Esophagus muscularis mucosa (tissue), 4 donors: Measurements from ENCODE around the gene MRPL41. TPM values are rescaled to one million over a fixed set of nuclear protein-coding genes. Genes with fewer than 3 reads are reported as not detected.

Experiments used
- DNase-seq: peaks from one replicate; pipeline ENCODE4 v3.0.0-alpha.2; 2017; ENCODE audit errors: extremely low spot score
- H3K27ac ChIP-seq, 4 donors: fragments of 200-600 bp; sonication (generic); replicated peaks in 1 of 4; 1 replicate in 3 of 4; 2 replicates in 1 of 4; pipeline ENCODE4 v1.5.1; 2016 to 2019; ENCODE audit warnings: mild to moderate bottlenecking in 1 of 4
- H3K27me3 ChIP-seq, 4 donors: fragments of 200-600 bp; sonication (generic); one replicate each; pipeline versions ENCODE4 v1.5.1 to v1.6.0; 2016 to 2019
- H3K36me3 ChIP-seq, 4 donors: fragments of 200-600 bp; sonication (generic); one replicate each; pipeline ENCODE4 v1.5.1; 2016 to 2019
- H3K4me1 ChIP-seq, 4 donors: fragments of 200-600 bp; sonication (generic); one replicate each; pipeline ENCODE4 v1.5.1; 2016 to 2019
- H3K4me3 ChIP-seq, 4 donors: fragments of 200-600 bp; sonication (generic); 1 replicate in 2 of 4; 2 replicates in 2 of 4; pipeline ENCODE4 v1.5.1; 2016 to 2019; ENCODE audit warnings: mild to moderate bottlenecking in 4 of 4, moderate library complexity in 1 of 4
- H3K9me3 ChIP-seq, 4 donors: fragments of 200-600 bp; sonication (generic); 1 replicate in 3 of 4; 2 replicates in 1 of 4; pipeline ENCODE4 v1.5.1; 2016 to 2019
- EP300 ChIP-seq: sonication (generic); formaldehyde crosslinking; IDR thresholded peaks from one replicate; pipeline ENCODE4 v1.6.1; 2017; ENCODE audit warnings: antibody characterized with exemption
- POLR2A ChIP-seq: fragments of 450-650 bp; IDR thresholded peaks from one replicate; pipeline ENCODE4 v1.6.1; 2017; ENCODE audit warnings: antibody characterized with exemption, moderate library complexity, mild to moderate bottlenecking, low read depth
- POLR2AphosphoS5 ChIP-seq, 2 donors: sonication (generic); formaldehyde crosslinking; IDR thresholded peaks; one replicate each; pipeline ENCODE4 v1.6.1; 2017; ENCODE audit warnings: antibody characterized with exemption in 2 of 2
- WGBS: methylation state at CpG from one replicate; pipeline ENCODE4 v1.1.5; 2018; 5-methylcytosine and 5-hydroxymethylcytosine counted together
- intact Hi-C: fragments of 100-400 bp; cut with DNase I; formaldehyde crosslinking; loops from one replicate; pipeline ENCODE4 v1.15.1; 2023
- total RNA-seq, 4 donors: library from RNA; depleted of rRNA; stranded (reverse); fragments of >200 nt; gene quantifications; one replicate each; pipeline versions ENCODE4 v1.1.0 to v1.2.1, GENCODE V29; 2016
- TF ChIP-seq, protein P1 (sequence below), 3 experiments: fragments of 200-600 bp in 2 of 3; fragments of 450-650 bp in 1 of 3; sonication (generic) in 2 of 3; IDR thresholded peaks; one replicate each; pipeline ENCODE4 v1.5.1; 2017 to 2019; ENCODE audit warnings: antibody characterized with exemption in 3 of 3, mild to moderate bottlenecking in 2 of 3, moderate library complexity in 1 of 3

MRPL41 gene
- total RNA-seq, 4 donors from 2014 or later, result 59.8 to 83.8 (median 78.2) TPM

DNA sequence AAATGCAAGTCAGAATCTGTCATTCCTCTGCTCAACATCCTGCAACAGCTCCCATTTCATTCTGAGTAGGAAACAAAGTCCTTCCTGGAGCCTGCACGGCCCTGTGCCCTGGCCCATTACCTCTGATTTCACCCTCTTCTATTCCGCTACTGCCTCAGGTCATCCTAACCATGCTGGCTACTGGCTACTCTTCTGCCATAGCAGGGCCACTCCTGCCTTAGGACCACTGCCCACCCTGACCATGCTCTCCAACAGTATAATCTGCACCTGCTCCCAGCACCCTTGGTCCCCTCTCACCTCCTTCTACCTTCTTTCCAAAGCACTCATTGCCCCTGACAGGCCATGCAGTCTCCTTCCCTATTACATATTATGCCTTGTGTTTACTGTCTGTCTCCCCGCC lies 18.9 kb downstream of the MRPL41 start:
- WGBS, result 96% methylated on average over 3 of the region's 3 CpGs
- Histone ChIP-seq H3K36me3 (peaks cover 24 to 61% (median 42%) of the 10 kb centered on the region in 4 donors), H3K9me3 (no peaks in the 10 kb centered on the region), H3K4me1 (peaks cover 0 to 11% (median 9%) of the 10 kb centered on the region in 4 donors), H3K27ac (no peak overlapping the region), H3K27me3 (no peaks in the 10 kb centered on the region), H3K4me3 (no peak overlapping the region)
- no peak for DNase-seq
- no peak for TF ChIP-seq POLR2AphosphoS5 (IDR thresholded peaks at IDR 0.05)
- no peak for TF ChIP-seq POLR2A
- TF ChIP-seq EP300, result no peak
- TF ChIP-seq, protein P1, sequence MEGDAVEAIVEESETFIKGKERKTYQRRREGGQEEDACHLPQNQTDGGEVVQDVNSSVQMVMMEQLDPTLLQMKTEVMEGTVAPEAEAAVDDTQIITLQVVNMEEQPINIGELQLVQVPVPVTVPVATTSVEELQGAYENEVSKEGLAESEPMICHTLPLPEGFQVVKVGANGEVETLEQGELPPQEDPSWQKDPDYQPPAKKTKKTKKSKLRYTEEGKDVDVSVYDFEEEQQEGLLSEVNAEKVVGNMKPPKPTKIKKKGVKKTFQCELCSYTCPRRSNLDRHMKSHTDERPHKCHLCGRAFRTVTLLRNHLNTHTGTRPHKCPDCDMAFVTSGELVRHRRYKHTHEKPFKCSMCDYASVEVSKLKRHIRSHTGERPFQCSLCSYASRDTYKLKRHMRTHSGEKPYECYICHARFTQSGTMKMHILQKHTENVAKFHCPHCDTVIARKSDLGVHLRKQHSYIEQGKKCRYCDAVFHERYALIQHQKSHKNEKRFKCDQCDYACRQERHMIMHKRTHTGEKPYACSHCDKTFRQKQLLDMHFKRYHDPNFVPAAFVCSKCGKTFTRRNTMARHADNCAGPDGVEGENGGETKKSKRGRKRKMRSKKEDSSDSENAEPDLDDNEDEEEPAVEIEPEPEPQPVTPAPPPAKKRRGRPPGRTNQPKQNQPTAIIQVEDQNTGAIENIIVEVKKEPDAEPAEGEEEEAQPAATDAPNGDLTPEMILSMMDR (IDR thresholded peaks at IDR 0.05), result no peak
- intact Hi-C loops, result no loop called here

DNA sequence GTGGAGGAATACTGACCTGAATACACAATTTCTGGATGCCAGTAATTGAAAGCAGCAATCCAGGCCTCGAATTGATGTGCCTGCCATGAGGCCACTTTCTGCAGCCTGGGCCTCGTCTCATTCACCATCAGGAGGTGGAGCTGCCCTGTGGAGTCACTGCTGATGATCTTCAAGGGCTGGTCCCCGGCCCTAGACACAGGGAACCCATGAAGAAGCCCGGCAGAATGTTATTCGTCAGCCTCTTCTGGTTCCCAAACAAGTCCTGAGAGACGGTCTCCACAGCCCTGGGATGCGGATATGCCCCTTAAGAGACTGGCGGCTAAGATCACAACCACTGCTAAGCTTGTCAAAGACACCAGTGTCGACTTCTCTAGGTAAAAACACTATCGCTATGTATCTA lies 22.5 kb downstream of the MRPL41 start:
- Histone ChIP-seq H3K9me3 (no peaks in the 10 kb centered on the region), H3K27me3 (no peaks in the 10 kb centered on the region), H3K4me3 (no peak overlapping the region), H3K27ac (no peak overlapping the region), H3K36me3 (peaks cover 24 to 66% (median 47%) of the 10 kb centered on the region in 4 donors), H3K4me1 (peaks cover 27 to 40% (median 39%) of the 10 kb centered on the region in 4 donors)
- intact Hi-C loops, result no loop called here
- 87% methylated on average over 3 of the region's 10 CpGs for WGBS
- no peak for DNase-seq
- TF ChIP-seq, protein P1 (IDR thresholded peaks at IDR 0.05), result no peak
- TF ChIP-seq EP300, result no peak
- TF ChIP-seq POLR2A, result no peak
- TF ChIP-seq POLR2AphosphoS5 (IDR thresholded peaks at IDR 0.05), result no peak

DNA sequence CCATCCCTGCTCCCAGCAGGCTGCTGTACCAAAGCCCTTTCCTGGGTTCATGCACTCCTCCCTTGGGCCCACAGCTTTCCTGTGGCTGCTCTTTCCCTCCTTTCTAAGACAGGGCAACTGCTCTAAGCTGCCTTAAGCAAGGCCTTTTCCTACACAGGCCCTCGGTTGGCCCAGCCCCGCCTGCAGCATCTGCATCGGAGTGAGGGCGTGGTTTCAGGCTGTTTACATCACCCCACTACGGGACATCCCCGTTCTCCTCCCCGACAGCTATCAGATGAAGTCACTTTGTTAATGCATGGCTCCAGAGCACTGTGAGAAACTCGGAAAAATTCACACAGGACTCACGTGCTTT lies 23.7 kb downstream of the MRPL41 start:
- Histone ChIP-seq H3K27ac (no peak overlapping the region), H3K27me3 (no peaks in the 10 kb centered on the region), H3K4me1 (peaks cover 39 to 51% (median 48%) of the 10 kb centered on the region in 4 donors), H3K4me3 (no peak overlapping the region), H3K9me3 (no peaks in the 10 kb centered on the region), H3K36me3 (peaks cover 24 to 62% (median 46%) of the 10 kb centered on the region in 4 donors)
- intact Hi-C loops, result no loop called here
- TF ChIP-seq POLR2AphosphoS5 (IDR thresholded peaks at IDR 0.05) (no peak), POLR2A (no peak), EP300 (no peak)
- TF ChIP-seq, protein P1 (IDR thresholded peaks at IDR 0.05), result no peak
- WGBS, result 64% methylated on average over 9 of the region's 9 CpGs
- no peak for DNase-seq

DNA sequence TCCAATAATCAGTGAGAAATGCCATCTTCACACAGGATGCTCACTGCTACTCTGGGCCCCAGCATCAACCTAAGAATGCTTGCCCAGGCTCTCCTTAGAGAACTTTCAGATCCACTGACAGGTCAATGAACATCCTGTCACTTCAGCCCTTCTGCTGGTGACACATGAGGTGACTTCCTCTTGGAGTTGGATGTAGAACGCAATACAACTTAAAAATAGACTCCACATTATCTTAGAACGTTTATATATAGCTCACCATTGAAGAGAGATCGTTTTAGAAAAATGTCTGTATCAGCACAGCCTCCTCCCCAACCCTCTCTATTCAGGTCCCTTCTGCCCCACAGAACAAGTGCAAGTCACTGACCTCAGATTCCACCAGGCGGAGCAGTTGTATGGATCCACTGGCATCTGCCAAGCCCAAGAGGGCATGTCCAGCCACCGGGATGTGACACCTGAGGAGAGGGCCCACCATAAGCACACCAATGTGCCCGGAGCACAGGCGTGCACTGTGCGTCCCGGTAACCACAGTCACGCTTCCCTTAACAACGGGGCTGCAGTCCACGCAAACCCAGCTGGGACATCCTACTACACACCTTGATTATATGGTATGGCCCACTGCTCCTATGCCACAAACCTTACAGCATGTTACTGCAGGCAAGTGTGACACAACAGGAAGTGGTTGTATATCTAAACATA lies 24.2 kb downstream of the MRPL41 start:
- H3K27ac ChIP-seq, result no peak overlapping the region
- no peak overlapping the region for H3K4me3 ChIP-seq
- DNase-seq, result no peak
- H3K27me3 ChIP-seq, result no peaks in the 10 kb centered on the region
- intact Hi-C loops, result no loop called here
- H3K4me1 ChIP-seq, result peaks cover 39 to 56% (median 50%) of the 10 kb centered on the region in 4 donors
- H3K9me3 ChIP-seq, result no peaks in the 10 kb centered on the region
- TF ChIP-seq, protein P1 (IDR thresholded peaks at IDR 0.05), result no peak
- TF ChIP-seq POLR2A (no peak), EP300 (no peak), POLR2AphosphoS5 (IDR thresholded peaks at IDR 0.05) (no peak)
- WGBS, result 75% methylated on average over 10 of the region's 12 CpGs
- peaks cover 24 to 60% (median 44%) of the 10 kb centered on the region in 4 donors for H3K36me3 ChIP-seq
